IMR-90 (cell line): ENCODE results near the gene FERMT2. TPM values are rescaled to one million over a fixed set of nuclear protein-coding genes. Genes with fewer than 3 reads are reported as not detected.

ENCODE experiments used
- ATAC-seq: fragments of 200-7000 bp; cut with Tn5 transposase; 2 replicates; pipeline ENCODE4 v1.9.1; 2020; ENCODE audit warnings: low read depth, mild to moderate bottlenecking, moderate library complexity
- BruUV-seq: library from RNA; stranded (reverse); fragments of 400-500 nt; replicated peaks from 2 replicates; lab custom pipeline; 2021; lab: Mats Ljungman, UMichigan
- CTCF ChIA-PET: fragments of 300-600 bp; formaldehyde crosslinking; extraction: SDS; loops from one replicate; lab custom pipeline; 2021; ENCODE audit warnings: antibody characterized with exemption; lab: Yijun Ruan, JAX
- POLR2A ChIA-PET: fragments of 300-600 bp; sonication (Branson Sonifier 250); formaldehyde crosslinking; loops from one replicate; lab custom pipeline; 2022; ENCODE audit warnings: antibody characterized with exemption; ENCODE audit not compliant: unreplicated experiment; lab: Charles Lee
- DNase-seq: peaks from one replicate; pipeline ENCODE4 v3.0.0; 2013
- H2AFZ ChIP-seq: replicated peaks from 2 replicates; pipeline ENCODE3; 2013; ENCODE audit warnings: low read length, mild to moderate bottlenecking; ENCODE audit not compliant: poor library complexity
- H2AK5ac ChIP-seq: 2 replicates; pipeline ENCODE4 v1.6.1; 2013; ENCODE audit warnings: low read depth, low read length, inconsistent platforms
- H2AK9ac ChIP-seq: replicated peaks from 2 replicates; pipeline ENCODE3; 2013; ENCODE audit warnings: mild to moderate bottlenecking, low read depth, low read length, moderate library complexity; ENCODE audit not compliant: poor library complexity
- H2BK120ac ChIP-seq: 2 replicates; pipeline ENCODE4 v1.6.1; 2013; ENCODE audit warnings: low read depth, low read length, inconsistent platforms
- H2BK15ac ChIP-seq: 3 replicates; pipeline ENCODE4 v1.6.1; 2013; ENCODE audit warnings: low read depth, low read length, inconsistent platforms
- H2BK20ac ChIP-seq: 2 replicates; pipeline ENCODE4 v1.6.1; 2013; ENCODE audit warnings: low read depth, mild to moderate bottlenecking, inconsistent platforms, low read length, moderate library complexity
- H2BK5ac ChIP-seq: 2 replicates; pipeline ENCODE4 v1.6.1; 2013; ENCODE audit warnings: mild to moderate bottlenecking, low read depth, low read length, inconsistent platforms; ENCODE audit not compliant: poor library complexity, severe bottlenecking
- H3K14ac ChIP-seq: replicated peaks from 2 replicates; pipeline ENCODE4 v1.6.1; 2013; ENCODE audit warnings: low read depth, low read length, inconsistent platforms
- H3K18ac ChIP-seq: 2 replicates; pipeline ENCODE4 v1.6.1; 2013; ENCODE audit warnings: low read depth, low read length, control low read depth
- H3K23ac ChIP-seq: 2 replicates; pipeline ENCODE4 v1.6.1; 2013; ENCODE audit warnings: low read depth, low read length, inconsistent platforms
- H3K27ac ChIP-seq: 2 replicates; pipeline ENCODE4 v1.5.1; 2013; ENCODE audit warnings: mild to moderate bottlenecking, control low read depth, low read length; ENCODE audit not compliant: insufficient read depth
- H3K27me3 ChIP-seq: 2 replicates; pipeline ENCODE4 v1.6.1; 2013; ENCODE audit warnings: low read length; ENCODE audit not compliant: control insufficient read depth, insufficient read depth
- H3K36me3 ChIP-seq: 2 replicates; pipeline ENCODE4 v1.6.1; 2013; ENCODE audit warnings: low read length, mixed read lengths; ENCODE audit not compliant: control insufficient read depth, insufficient read depth
- H3K4ac ChIP-seq: 2 replicates; pipeline ENCODE4 v1.6.1; 2013; ENCODE audit warnings: low read depth, low read length, inconsistent platforms
- H3K4me1 ChIP-seq: 2 replicates; pipeline ENCODE4 v1.6.1; 2013; ENCODE audit warnings: low read length, mixed read lengths; ENCODE audit not compliant: control insufficient read depth, insufficient read depth
- H3K4me2 ChIP-seq: 2 replicates; pipeline ENCODE4 v1.6.1; 2013; ENCODE audit warnings: low read depth, mild to moderate bottlenecking, control low read depth, low read length, moderate library complexity
- H3K4me3 ChIP-seq: 2 replicates; pipeline ENCODE4 v1.5.1; 2013; ENCODE audit warnings: low read depth, mild to moderate bottlenecking, control low read depth, low read length, moderate library complexity; ENCODE audit not compliant: insufficient read depth
- H3K56ac ChIP-seq: 2 replicates; pipeline ENCODE4 v1.6.1; 2013; ENCODE audit warnings: low read length, inconsistent platforms; ENCODE audit not compliant: insufficient read depth; ENCODE audit errors: extremely low read depth
- H3K79me1 ChIP-seq, 2 experiments: 2 replicates each; pipeline ENCODE4 v1.6.1; 2013; ENCODE audit warnings: low read length in 2 of 2, inconsistent platforms in 1 of 2, low read depth in 1 of 2
- H3K9ac ChIP-seq: 2 replicates; pipeline ENCODE4 v1.6.1; 2013; ENCODE audit warnings: low read depth, low read length, control low read depth
- H3K9me1 ChIP-seq: 2 replicates; pipeline ENCODE4 v1.6.1; 2013; ENCODE audit warnings: low read length, inconsistent platforms; ENCODE audit not compliant: insufficient read depth
- H3K9me3 ChIP-seq: 2 replicates; pipeline ENCODE4 v1.6.1; 2013; ENCODE audit warnings: low read length; ENCODE audit not compliant: control insufficient read depth, insufficient read depth
- H4K20me1 ChIP-seq: 2 replicates; pipeline ENCODE4 v1.6.1; 2013; ENCODE audit warnings: low read length, inconsistent platforms; ENCODE audit not compliant: insufficient read depth
- H4K5ac ChIP-seq: 2 replicates; pipeline ENCODE4 v1.6.1; 2013; ENCODE audit warnings: mild to moderate bottlenecking, low read depth, low read length, control low read depth
- H4K8ac ChIP-seq, 2 experiments: 2 replicates each; pipeline ENCODE4 v1.6.1; 2013; ENCODE audit warnings: low read depth in 2 of 2, low read length in 2 of 2, control low read depth in 1 of 2, inconsistent platforms in 1 of 2
- H4K91ac ChIP-seq: 2 replicates; pipeline ENCODE4 v1.6.1; 2013; ENCODE audit warnings: low read depth, low read length, inconsistent platforms; ENCODE audit not compliant: insufficient read depth
- ELK1 ChIP-seq: fragments of 150-350 bp; IDR thresholded peaks from 2 replicates; pipeline ENCODE4 v1.6.1; 2016; ENCODE audit warnings: low read depth, mild to moderate bottlenecking, low read length, moderate library complexity, borderline replicate concordance
- MAFK ChIP-seq: IDR thresholded peaks from 2 replicates; pipeline ENCODE4 v1.6.1; 2012; ENCODE audit warnings: low read depth, low read length, improper control_type of control experiment
- MAZ ChIP-seq: IDR thresholded peaks from 2 replicates; pipeline ENCODE4 v1.6.1; 2012; ENCODE audit warnings: low read depth, mild to moderate bottlenecking, low read length, improper control_type of control experiment, moderate library complexity, borderline replicate concordance
- RFX5 ChIP-seq: IDR thresholded peaks from 2 replicates; pipeline ENCODE4 v1.8.0; 2012; ENCODE audit warnings: low read depth, mild to moderate bottlenecking, low read length, moderate library complexity
- WGBS, 2 experiments: methylation state at CpG; one replicate each; pipeline versions ENCODE4 v1.1.5 to v1.1.7; 2013; ENCODE audit warnings: missing lambda C conversion rate in 2 of 2; ENCODE audit not compliant: insufficient read length in 1 of 2; ENCODE audit errors: extremely low coverage in 2 of 2; 5-methylcytosine and 5-hydroxymethylcytosine counted together
- dilution Hi-C: fragments of 300-500 bp; cut with HindIII; formaldehyde crosslinking; loops from one replicate; pipeline ENCODE4 v1.14.3; 2018; ENCODE audit warnings: low sequenced_read_pairs; ENCODE audit not compliant: unreplicated experiment
- in situ Hi-C: fragments of 300-500 bp; cut with MboI; formaldehyde crosslinking; loops from 3 replicates; pipeline ENCODE4 v1.14.3; 2019; ENCODE audit warnings: low sequenced_read_pairs, inconsistent platforms, mixed read lengths
- intact Hi-C: fragments of 100-400 bp; cut with micrococcal nuclease; formaldehyde crosslinking; loops from 2 replicates; pipeline ENCODE4 v1.10.0; 2022
- polyA plus RNA-seq, 3 experiments: library from polyadenylated mRNA; depleted of rRNA; stranded (reverse); fragments of >200 nt; gene quantifications; 2 replicates each; pipeline ENCODE4 v1.2.3, GENCODE V29; 2012; ENCODE audit warnings: low replicate concordance in 1 of 3
- total RNA-seq: library from RNA; depleted of rRNA; stranded (reverse); fragments of >200 nt; gene quantifications from 2 replicates; pipeline ENCODE4 v1.2.3, GENCODE V29; 2012

Gene FERMT2
- total and polyA plus RNA-seq, 2 of the 4 experiments (the other 2 are of a cell fraction) = 131 to 217 TPM

DNA sequence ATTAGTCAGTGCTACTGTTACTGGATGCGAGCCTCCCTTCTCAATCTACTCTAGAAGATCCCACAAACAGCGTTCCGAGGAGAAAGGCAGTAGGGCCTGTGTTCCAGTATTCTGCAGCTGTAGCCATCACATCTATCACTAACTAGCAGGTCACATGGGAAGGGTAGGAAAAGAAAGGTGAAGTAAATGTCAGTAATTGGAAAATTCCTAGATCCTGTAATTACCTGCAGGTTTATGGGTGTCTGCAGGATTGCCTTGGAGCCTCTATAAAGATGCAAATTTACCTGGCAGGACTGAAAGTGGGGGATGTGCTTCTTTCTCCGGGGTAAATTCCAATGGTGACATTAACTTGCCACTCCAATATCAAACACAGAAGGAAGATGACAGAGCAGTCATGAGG lies 77.8 kb downstream of the FERMT2 start:
- peak overlapping the region; percentile 37; the same call in 1 of the 2 replicates for H4K91ac ChIP-seq
- no peak overlapping the region; the same call in 1 of the 2 replicates for H3K23ac ChIP-seq
- peak overlapping the region in 1 of 2 experiments; percentile 24; a peak in 2 of 4 replicates for H4K8ac ChIP-seq
- H2AK9ac ChIP-seq = no peak overlapping the region
- no peak for ATAC-seq
- no peak overlapping the region for H3K4me3 ChIP-seq
- in situ Hi-C loops (no loop called here), dilution Hi-C loops (no loop called here), intact Hi-C loops (no loop called here)
- H3K36me3 ChIP-seq = peaks cover 56% of the 10 kb centered on the region
- H3K9me1 ChIP-seq = peaks cover 11% of the 10 kb centered on the region
- DNase-seq = no peak
- no peak overlapping the region for H2AFZ ChIP-seq
- H4K20me1 ChIP-seq = peaks cover 4% of the 10 kb centered on the region; the same call in 1 of the 2 replicates
- no peak overlapping the region for H4K5ac ChIP-seq
- no peaks in the 10 kb centered on the region for H3K9me3 ChIP-seq
- H3K14ac ChIP-seq = peak overlapping the region; percentile 77; the same call in 1 of the 2 replicates
- H3K56ac ChIP-seq = no peak overlapping the region
- no peaks in the 10 kb centered on the region for H3K27me3 ChIP-seq
- H3K4me1 ChIP-seq = peaks cover 9% of the 10 kb centered on the region
- peaks cover 40 to 71% of the 10 kb centered on the region in 2 experiments for H3K79me1 ChIP-seq
- H3K27ac ChIP-seq = peak overlapping the region; percentile 26; the same call in 1 of the 2 replicates
- no peak overlapping the region for H2BK15ac ChIP-seq
- H2BK20ac ChIP-seq = no peak overlapping the region
- H2BK5ac ChIP-seq = peak overlapping the region; percentile 71
- no TSS peak for BruUV-seq
- H3K4ac ChIP-seq = peak overlapping the region; percentile 60
- H3K18ac ChIP-seq = peak overlapping the region; percentile 57; the same call in 1 of the 2 replicates
- H3K4me2 ChIP-seq = no peak overlapping the region
- ChIA-PET CTCF (no interaction called here), POLR2A (no interaction called here)
- WGBS, 2 experiments = no CpG with 5 or more reads among the region's 4 CpGs
- TF ChIP-seq MAZ = no peak
- TF ChIP-seq MAFK = no peak
- no peak for TF ChIP-seq ELK1
- no peak for TF ChIP-seq RFX5
- peak overlapping the region; percentile 83 for H2AK5ac ChIP-seq
- H3K9ac ChIP-seq = no peak overlapping the region; the same call in 1 of the 2 replicates
- H2BK120ac ChIP-seq = peak overlapping the region; percentile 57; the same call in 1 of the 2 replicates
